H1 (cell line): Measurements from ENCODE around the gene RHD. TPM values are rescaled to one million over a fixed set of nuclear protein-coding genes. Genes with fewer than 3 reads are reported as not detected.

Experiments
- CTCF ChIA-PET: fragments of 300-600 bp; sonication (Branson Sonifier 250); formaldehyde crosslinking; loops from one replicate; lab custom pipeline; 2021; ENCODE audit not compliant: partially characterized antibody; lab: Charles Lee
- POLR2A ChIA-PET: fragments of 300-600 bp; sonication (Branson Sonifier 250); formaldehyde crosslinking; loops from one replicate; lab custom pipeline; 2021; ENCODE audit warnings: inconsistent platforms; ENCODE audit not compliant: partially characterized antibody; lab: Charles Lee
- DNase-seq, 2 experiments: peaks; one replicate each; pipeline versions ENCODE4 v3.0.0 to v3.0.0-alpha.2; 2010 to 2022; ENCODE audit warnings: low spot score in 2 of 2, low read depth in 1 of 2, mixed read lengths in 1 of 2
- FAIRE-seq: peaks from 2 replicates; lab custom pipeline; 2011; peaks lifted over from hg19 to GRCh38; lab: Jason Lieb, UNC
- H2AFZ ChIP-seq: 2 replicates; pipeline ENCODE4 v1.8.1; 2012; ENCODE audit warnings: low read length, inconsistent platforms
- H2AK5ac ChIP-seq: 2 replicates; pipeline ENCODE4 v1.6.1; 2013; ENCODE audit warnings: low read depth, low read length
- H2BK120ac ChIP-seq: replicated peaks from 2 replicates; pipeline ENCODE3; 2013; ENCODE audit warnings: low read depth, low read length, inconsistent platforms
- H2BK12ac ChIP-seq: 2 replicates; pipeline ENCODE4 v1.6.1; 2013; ENCODE audit warnings: low read depth, low read length
- H2BK15ac ChIP-seq: 2 replicates; pipeline ENCODE4 v1.6.1; 2013; ENCODE audit warnings: low read length
- H2BK20ac ChIP-seq: 2 replicates; pipeline ENCODE4 v1.6.1; 2013; ENCODE audit warnings: low read length
- H2BK5ac ChIP-seq: 2 replicates; pipeline ENCODE4 v1.6.1; 2013; ENCODE audit warnings: low read depth, low read length
- H3K14ac ChIP-seq: 2 replicates; pipeline ENCODE4 v1.6.1; 2013; ENCODE audit warnings: inconsistent platforms; ENCODE audit not compliant: insufficient read length
- H3K18ac ChIP-seq: 2 replicates; pipeline ENCODE4 v1.6.1; 2013; ENCODE audit warnings: low read length; ENCODE audit errors: extremely low read depth
- H3K23ac ChIP-seq: 2 replicates; pipeline ENCODE4 v1.6.1; 2013; ENCODE audit warnings: inconsistent platforms; ENCODE audit not compliant: insufficient read length
- H3K23me2 ChIP-seq: 2 replicates; pipeline ENCODE4 v1.6.1; 2013; ENCODE audit warnings: low read depth, low read length
- H3K27ac ChIP-seq: 2 replicates; pipeline ENCODE4 v1.6.1; 2011; ENCODE audit warnings: low read depth, low read length, inconsistent platforms
- H3K27me3 ChIP-seq, 4 experiments: replicated peaks in 1 of 4; 1 replicate in 1 of 4; 2 replicates in 3 of 4; pipeline versions ENCODE4 v1.6.1 to v1.8.1; 2011 to 2013; ENCODE audit warnings: low read length in 3 of 4, mild to moderate bottlenecking in 3 of 4, inconsistent platforms in 2 of 4, mixed read lengths in 2 of 4, moderate library complexity in 1 of 4; ENCODE audit not compliant: control insufficient read depth in 3 of 4, insufficient read depth in 3 of 4; ENCODE audit errors: extremely low read depth in 1 of 4
- H3K36me3 ChIP-seq, 4 experiments: 2 replicates each; pipeline versions ENCODE4 v1.6.1 to v1.8.1; 2011 to 2013; ENCODE audit warnings: mild to moderate bottlenecking in 4 of 4, low read length in 3 of 4, moderate library complexity in 2 of 4, control low read depth in 1 of 4, inconsistent platforms in 1 of 4; ENCODE audit not compliant: insufficient read depth in 4 of 4, control insufficient read depth in 2 of 4
- H3K4ac ChIP-seq: replicated peaks from 2 replicates; pipeline ENCODE3; 2013; ENCODE audit warnings: low read length, low read depth, mixed read lengths, inconsistent platforms; ENCODE audit not compliant: insufficient read length
- H3K4me1 ChIP-seq, 4 experiments: replicated peaks in 1 of 4; 1 replicate in 1 of 4; 2 replicates in 3 of 4; pipeline versions ENCODE4 v1.6.1 to v1.8.1; 2011 to 2013; ENCODE audit warnings: low read length in 3 of 4, inconsistent platforms in 2 of 4, mixed read lengths in 1 of 4; ENCODE audit not compliant: insufficient read depth in 4 of 4, control insufficient read depth in 3 of 4
- H3K4me2 ChIP-seq, 2 experiments: 2 replicates each; pipeline versions ENCODE4 v1.6.1 to v1.8.1; 2011 to 2013; ENCODE audit warnings: low read depth in 2 of 2, low read length in 2 of 2, control low read depth in 1 of 2, inconsistent platforms in 1 of 2, mild to moderate bottlenecking in 1 of 2; ENCODE audit not compliant: insufficient read depth in 1 of 2
- H3K4me3 ChIP-seq, 4 experiments: fragments of 200-600, 300-600 bp in 1 of 4; sonication (generic), shearing (Covaris generic), sonication (Bioruptor Twin) in 1 of 4; 2 replicates each; pipeline versions ENCODE4 v1.5.1 to v1.8.1; 2011 to 2016; ENCODE audit warnings: low read length in 4 of 4, low read depth in 3 of 4, control low read depth in 2 of 4, inconsistent platforms in 2 of 4, mild to moderate bottlenecking in 2 of 4, mixed read lengths in 1 of 4, moderate library complexity in 1 of 4; ENCODE audit not compliant: insufficient read depth in 2 of 4; ENCODE audit errors: extremely low read depth in 1 of 4
- H3K56ac ChIP-seq: replicated peaks from 2 replicates; pipeline ENCODE3; 2013; ENCODE audit warnings: low read depth, mild to moderate bottlenecking, mixed read lengths, low read length, inconsistent platforms; ENCODE audit not compliant: insufficient read length
- H3K79me1 ChIP-seq: 2 replicates; pipeline ENCODE4 v1.6.1; 2013; ENCODE audit warnings: low read depth, low read length, control low read depth
- H3K79me2 ChIP-seq, 2 experiments: 2 replicates each; pipeline versions ENCODE4 v1.6.1 to v1.8.1; 2012 to 2013; ENCODE audit warnings: low read length in 2 of 2, mild to moderate bottlenecking in 2 of 2, inconsistent platforms in 1 of 2; ENCODE audit not compliant: insufficient read depth in 2 of 2, control insufficient read depth in 1 of 2
- H3K9ac ChIP-seq, 4 experiments: replicated peaks in 1 of 4; 1 replicate in 1 of 4; 2 replicates in 3 of 4; pipeline versions ENCODE4 v1.6.1 to v1.8.1; 2011 to 2013; ENCODE audit warnings: low read depth in 3 of 4, low read length in 3 of 4, control low read depth in 2 of 4, mild to moderate bottlenecking in 2 of 4, moderate library complexity in 2 of 4, inconsistent platforms in 1 of 4; ENCODE audit errors: extremely low read depth in 1 of 4
- H3K9me3 ChIP-seq, 2 experiments: 2 replicates each; pipeline versions ENCODE4 v1.6.1 to v1.8.1; 2012 to 2013; ENCODE audit warnings: mild to moderate bottlenecking in 2 of 2, moderate library complexity in 2 of 2, control low read depth in 1 of 2, inconsistent platforms in 1 of 2, low read depth in 1 of 2, low read length in 1 of 2, mixed read lengths in 1 of 2; ENCODE audit not compliant: insufficient read depth in 2 of 2
- H4K20me1 ChIP-seq, 2 experiments: replicated peaks in 1 of 2; 2 replicates each; pipeline versions ENCODE3 to v1.8.1; 2011 to 2013; ENCODE audit warnings: inconsistent platforms in 2 of 2, low read length in 2 of 2, mild to moderate bottlenecking in 1 of 2; ENCODE audit not compliant: insufficient read depth in 2 of 2, control insufficient read depth in 1 of 2
- H4K5ac ChIP-seq: 2 replicates; pipeline ENCODE4 v1.6.1; 2013; ENCODE audit warnings: low read length, low read depth, mixed read lengths, inconsistent platforms; ENCODE audit not compliant: insufficient read length
- H4K8ac ChIP-seq: 2 replicates; pipeline ENCODE4 v1.8.0; 2013; ENCODE audit warnings: mild to moderate bottlenecking, moderate library complexity, low read length, inconsistent platforms; ENCODE audit not compliant: insufficient read depth; ENCODE audit errors: extremely low read depth
- H4K91ac ChIP-seq: replicated peaks from 2 replicates; pipeline ENCODE3; 2013; ENCODE audit warnings: low read length, mixed read lengths, inconsistent platforms; ENCODE audit not compliant: insufficient read length
- BCL11A ChIP-seq, 2 experiments: IDR thresholded peaks; one replicate each; pipeline ENCODE4 v1.6.1; 2011; ENCODE audit warnings: low read depth in 2 of 2, low read length in 2 of 2, mild to moderate bottlenecking in 2 of 2
- BRCA1 ChIP-seq: IDR thresholded peaks from 2 replicates; pipeline ENCODE4 v1.6.1; 2012; ENCODE audit warnings: low read depth, low read length, improper control_type of control experiment
- CBX8 ChIP-seq: fragments of 300-800, 300-1000 bp; sonication (generic); IDR thresholded peaks from 2 replicates; pipeline ENCODE4 v1.7.1; 2016; ENCODE audit warnings: low read depth, low read length, borderline replicate concordance
- FOSL1 ChIP-seq: IDR thresholded peaks from 2 replicates; pipeline ENCODE4 v1.6.1; 2011; ENCODE audit warnings: mild to moderate bottlenecking, low read depth, low read length, moderate library complexity; ENCODE audit not compliant: insufficient read depth
- KDM1A ChIP-seq: fragments of 200-600, 300-600 bp; sonication (generic); IDR thresholded peaks from 2 replicates; pipeline ENCODE4 v1.7.1; 2016; ENCODE audit warnings: mild to moderate bottlenecking, low read length, borderline replicate concordance
- POLR2AphosphoS5 ChIP-seq: IDR thresholded peaks from 2 replicates; pipeline ENCODE4 v1.6.1; 2011; ENCODE audit warnings: low read depth, low read length
- SAP30 ChIP-seq: fragments of 300-600 bp; sonication (generic); IDR thresholded peaks from 2 replicates; pipeline ENCODE4 v1.7.1; 2012; ENCODE audit warnings: low read length, moderate library complexity, mild to moderate bottlenecking, inconsistent platforms; ENCODE audit not compliant: insufficient read depth, insufficient replicate concordance
- SIN3A ChIP-seq, 2 experiments: IDR thresholded peaks in 1 of 2; conservative IDR thresholded peaks in 1 of 2; 2 replicates each; pipeline ENCODE4 v1.6.1; 2011 to 2012; ENCODE audit warnings: low read length in 2 of 2, improper control_type of control experiment in 1 of 2, low read depth in 1 of 2, mild to moderate bottlenecking in 1 of 2
- SIX5 ChIP-seq: IDR thresholded peaks from 2 replicates; pipeline ENCODE4 v1.6.1; 2011; ENCODE audit warnings: mild to moderate bottlenecking, low read depth, low read length
- TEAD4 ChIP-seq: IDR thresholded peaks from 2 replicates; pipeline ENCODE4 v1.6.1; 2012; ENCODE audit warnings: low read depth, low read length, inconsistent platforms, mixed read lengths
- ZNF274 ChIP-seq: IDR thresholded peaks from 2 replicates; pipeline ENCODE4 v1.7.0; 2012; ENCODE audit warnings: low read length, borderline replicate concordance; ENCODE audit errors: extremely low read depth
- WGBS, 2 experiments: shearing (Covaris generic) in 1 of 2; methylation state at CpG; one replicate each; pipeline versions ENCODE4 v1.1.6 to v1.1.7; 2013 to 2015; ENCODE audit warnings: low lambda C conversion rate in 2 of 2, mixed read lengths in 2 of 2, inconsistent platforms in 1 of 2, low coverage in 1 of 2, missing lambda C conversion rate in 1 of 2; ENCODE audit not compliant: insufficient replicate concordance in 2 of 2, insufficient coverage in 1 of 2, insufficient read length in 1 of 2; ENCODE audit errors: extremely low coverage in 1 of 2, missing lambda C conversion rate in 1 of 2; 5-methylcytosine and 5-hydroxymethylcytosine counted together
- polyA plus RNA-seq, 7 experiments: library from polyadenylated mRNA; depleted of rRNA in 3 of 7; stranded (reverse) in 5 of 7; unstranded in 2 of 7; fragments of >200 nt in 5 of 7; fragments of 200-250 nt in 2 of 7; gene quantifications; 1 replicate in 5 of 7; 2 replicates in 1 of 7; 4 replicates in 1 of 7; pipeline versions ENCODE4 v1.2.1 to v1.2.3, GENCODE V29; 2011 to 2013; ENCODE audit warnings: missing spikeins in 2 of 7, mixed read lengths in 2 of 7
- total RNA-seq: library from RNA; stranded (reverse); fragmentation: NEBNext Ultra II Directional; extraction: Animal tissue kit (Norgen Biotek cat#: 25700); gene quantifications from 2 replicates; pipeline ENCODE4 v1.2.1, GENCODE V29; 2021
- TF ChIP-seq, protein P1 (sequence below): IDR thresholded peaks from 2 replicates; pipeline ENCODE4 v1.6.1; 2011; ENCODE audit warnings: low read length, improper control_type of control experiment

Gene RHD
- total and polyA plus RNA-seq, 2 of the 8 experiments (the other 6 are each of a cell fraction or from before 2014, with no cell fraction given): 0.21 TPM; not detected in 1

DNA sequence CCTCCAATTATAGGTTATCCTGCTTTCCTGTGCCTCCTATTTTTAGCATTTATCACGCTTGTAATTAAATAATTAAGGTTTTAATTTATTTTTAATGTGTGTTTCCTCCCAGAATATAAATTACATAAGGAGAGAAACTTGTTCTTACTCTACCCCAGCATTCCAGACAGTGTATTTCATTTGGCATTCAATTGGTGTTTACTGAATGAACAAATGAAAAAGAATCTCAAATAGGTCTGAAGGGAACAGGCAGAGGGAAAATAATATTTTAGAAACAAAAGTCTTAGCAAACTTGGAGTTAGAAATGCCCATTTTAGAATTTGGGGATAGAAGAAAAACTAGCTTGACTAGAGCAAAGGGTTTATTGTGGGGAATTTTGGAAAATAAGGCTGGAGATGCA is 15.1 kb upstream of the RHD start:
- Histone ChIP-seq H3K4me3 (no peak overlapping the region), H2AK5ac (no peak overlapping the region), H4K91ac (no peak overlapping the region), H2BK15ac (no peak overlapping the region), H3K56ac (no peak overlapping the region), H3K14ac (no peak overlapping the region), H3K23me2 (no peaks in the 10 kb centered on the region), H3K79me1 (no peaks in the 10 kb centered on the region), H2BK20ac (no peak overlapping the region), H2AFZ (no peak overlapping the region), H3K4ac (no peak overlapping the region), H3K27me3 (no peaks in the 10 kb centered on the region), H2BK5ac (no peak overlapping the region), H3K9ac (no peak overlapping the region), H3K4me1 (peaks cover 0 to 5% (median 4%) of the 10 kb centered on the region in 4 experiments; a peak in 4 of 7 replicates), H3K23ac (no peak overlapping the region), H3K9me3 (no peaks in the 10 kb centered on the region), H3K18ac (no peak overlapping the region), H3K79me2 (no peaks in the 10 kb centered on the region), H4K5ac (no peak overlapping the region), H2BK120ac (no peak overlapping the region), H4K20me1 (no peaks in the 10 kb centered on the region), H2BK12ac (no peak overlapping the region), H3K27ac (no peak overlapping the region), H3K36me3 (no peaks in the 10 kb centered on the region; a peak in 1 of 8 replicates), H4K8ac (no peak overlapping the region), H3K4me2 (no peak overlapping the region)
- TF ChIP-seq BRCA1 (no peak), SIX5 (no peak), TEAD4 (no peak), KDM1A (no peak), CBX8 (no peak), ZNF274 (no peak), SIN3A (conservative IDR thresholded peaks at IDR 0.05 in 1 of 2, IDR thresholded peaks at IDR 0.05 in 1 of 2; ENCODE audit: low read depth in 1 of 2, low read length in 2 of 2) (no peak), FOSL1 (no peak), BCL11A (IDR thresholded peaks at IDR 0.05; ENCODE audit: low read depth in 2 of 2, low read length in 2 of 2) (no peak), SAP30 (no peak), POLR2AphosphoS5 (no peak)
- TF ChIP-seq, protein P1, sequence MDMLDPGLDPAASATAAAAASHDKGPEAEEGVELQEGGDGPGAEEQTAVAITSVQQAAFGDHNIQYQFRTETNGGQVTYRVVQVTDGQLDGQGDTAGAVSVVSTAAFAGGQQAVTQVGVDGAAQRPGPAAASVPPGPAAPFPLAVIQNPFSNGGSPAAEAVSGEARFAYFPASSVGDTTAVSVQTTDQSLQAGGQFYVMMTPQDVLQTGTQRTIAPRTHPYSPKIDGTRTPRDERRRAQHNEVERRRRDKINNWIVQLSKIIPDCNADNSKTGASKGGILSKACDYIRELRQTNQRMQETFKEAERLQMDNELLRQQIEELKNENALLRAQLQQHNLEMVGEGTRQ: no peak
- FAIRE-seq (no peak), DNase-seq (no peak)
- ChIA-PET POLR2A (interaction anchor here (1.2 kb wide), 1 partner anchor 25 kb away, joined by 4 read pairs; the partner anchor contains the start of gene SYF2), CTCF (interaction anchor here (1.2 to 1.4 kb wide), 2 partner anchors 9 to 17 kb away, joined by 3 read pairs; no protein-coding TSS in a partner anchor)
- WGBS, 2 experiments: 69% methylated on average over 1 of the region's 1 CpG; no CpG with 5 or more reads in 1 of the 2 experiments
